ENCODE results near the gene GUCY1B1. TPM values are rescaled to one million over a fixed set of nuclear protein-coding genes. Genes with fewer than 3 reads are reported as not detected.

GUCY1B1 gene
- polyA plus RNA-seq, 1 of the 3 experiments (the other 2 are of a cell fraction): 0.38 TPM

GRCh38 chr4:155773196-155773800 is 14.5 kb downstream of the GUCY1B1 start (continued):
- TF ChIP-seq ZBTB33 (IDR thresholded peaks at IDR 0.05; ENCODE audit: borderline replicate concordance, low read depth): no peak

DNA sequence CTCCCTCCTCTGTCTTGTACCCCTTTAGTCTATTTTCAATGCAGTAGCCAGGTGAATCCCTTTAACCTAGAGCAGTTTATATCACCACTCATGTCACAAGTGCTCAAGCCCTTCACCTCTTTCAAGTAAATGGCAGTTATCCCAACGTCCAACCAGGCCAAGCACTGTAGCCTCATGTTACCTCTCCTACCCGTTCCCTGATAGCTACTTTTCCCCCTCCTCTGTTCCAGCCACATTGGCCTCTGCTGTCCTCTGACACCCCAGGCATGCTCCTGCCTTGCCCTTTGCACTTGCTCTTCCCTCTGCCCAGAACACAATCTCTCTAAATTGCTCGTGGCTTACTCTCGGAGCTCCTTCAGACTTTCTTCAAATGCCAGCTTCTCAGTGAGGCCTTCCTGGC is 15.2 kb downstream of the GUCY1B1 start:
- ChIA-PET POLR2A (no interaction called here), CTCF (interaction anchor here (0.8 to 1.3 kb wide), 4 partner anchors 13 to 343 kb away, joined by 3 read pairs; partner anchors contain the start of gene GUCY1B1)
- no peak for DNase-seq
- H3K4me1 ChIP-seq (ENCODE audit: control insufficient read depth in 1 of 2, insufficient read depth in 2 of 2, low read depth in 1 of 2, low read length in 1 of 2): no peaks in the 10 kb centered on the region
- no peaks in the 10 kb centered on the region for H3K9me2 ChIP-seq
- 53% methylated on average over 4 of the region's 4 CpGs for WGBS (ENCODE audit: low lambda C conversion rate)
- no peaks in the 10 kb centered on the region for H4K20me1 ChIP-seq (ENCODE audit: insufficient read depth)
- no peak for TF ChIP-seq REST (IDR thresholded peaks at IDR 0.05; ENCODE audit: low read depth, low read length)
- TF ChIP-seq ZBTB33 (IDR thresholded peaks at IDR 0.05; ENCODE audit: borderline replicate concordance, low read depth): no peak
- no peak for TF ChIP-seq MXI1 (IDR thresholded peaks at IDR 0.05; ENCODE audit: low read depth, low read length)
- no peak for TF ChIP-seq YY1 (IDR thresholded peaks at IDR 0.05; ENCODE audit: low read depth)
- TF ChIP-seq GATA2 (CRISPR knock-in tag; IDR thresholded peaks at IDR 0.05): no peak
- no peak for TF ChIP-seq NFIC (IDR thresholded peaks at IDR 0.05; ENCODE audit: borderline replicate concordance)
- TF ChIP-seq FOXJ3 (CRISPR knock-in tag; IDR thresholded peaks at IDR 0.05): no peak
- no peak for TF ChIP-seq USF2 (IDR thresholded peaks at IDR 0.05; ENCODE audit: borderline replicate concordance, low read depth, low read length)
- TF ChIP-seq FOXM1 (IDR thresholded peaks at IDR 0.05; ENCODE audit: low read depth): no peak
- TF ChIP-seq, protein P1, sequence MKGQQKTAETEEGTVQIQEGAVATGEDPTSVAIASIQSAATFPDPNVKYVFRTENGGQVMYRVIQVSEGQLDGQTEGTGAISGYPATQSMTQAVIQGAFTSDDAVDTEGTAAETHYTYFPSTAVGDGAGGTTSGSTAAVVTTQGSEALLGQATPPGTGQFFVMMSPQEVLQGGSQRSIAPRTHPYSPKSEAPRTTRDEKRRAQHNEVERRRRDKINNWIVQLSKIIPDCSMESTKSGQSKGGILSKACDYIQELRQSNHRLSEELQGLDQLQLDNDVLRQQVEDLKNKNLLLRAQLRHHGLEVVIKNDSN (IDR thresholded peaks at IDR 0.05; ENCODE audit: borderline replicate concordance, low read depth): no peak
- TF ChIP-seq, protein P2, sequence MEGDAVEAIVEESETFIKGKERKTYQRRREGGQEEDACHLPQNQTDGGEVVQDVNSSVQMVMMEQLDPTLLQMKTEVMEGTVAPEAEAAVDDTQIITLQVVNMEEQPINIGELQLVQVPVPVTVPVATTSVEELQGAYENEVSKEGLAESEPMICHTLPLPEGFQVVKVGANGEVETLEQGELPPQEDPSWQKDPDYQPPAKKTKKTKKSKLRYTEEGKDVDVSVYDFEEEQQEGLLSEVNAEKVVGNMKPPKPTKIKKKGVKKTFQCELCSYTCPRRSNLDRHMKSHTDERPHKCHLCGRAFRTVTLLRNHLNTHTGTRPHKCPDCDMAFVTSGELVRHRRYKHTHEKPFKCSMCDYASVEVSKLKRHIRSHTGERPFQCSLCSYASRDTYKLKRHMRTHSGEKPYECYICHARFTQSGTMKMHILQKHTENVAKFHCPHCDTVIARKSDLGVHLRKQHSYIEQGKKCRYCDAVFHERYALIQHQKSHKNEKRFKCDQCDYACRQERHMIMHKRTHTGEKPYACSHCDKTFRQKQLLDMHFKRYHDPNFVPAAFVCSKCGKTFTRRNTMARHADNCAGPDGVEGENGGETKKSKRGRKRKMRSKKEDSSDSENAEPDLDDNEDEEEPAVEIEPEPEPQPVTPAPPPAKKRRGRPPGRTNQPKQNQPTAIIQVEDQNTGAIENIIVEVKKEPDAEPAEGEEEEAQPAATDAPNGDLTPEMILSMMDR (IDR thresholded peaks at IDR 0.05): no peak
- no peak for TF ChIP-seq GABPA (IDR thresholded peaks at IDR 0.05; ENCODE audit: low read depth)
- TF ChIP-seq TAF1 (IDR thresholded peaks at IDR 0.05; ENCODE audit: borderline replicate concordance, low read depth, low read length): no peak
- no peak for TF ChIP-seq RCOR1 (IDR thresholded peaks at IDR 0.05; ENCODE audit: low read length)
- no peak for TF ChIP-seq JUND (IDR thresholded peaks at IDR 0.05)
- no peak for TF ChIP-seq POLR2AphosphoS5 (IDR thresholded peaks at IDR 0.05; ENCODE audit: low read depth, low read length)
- TF ChIP-seq EP300 (IDR thresholded peaks at IDR 0.05; ENCODE audit: borderline replicate concordance in 1 of 2, low read depth in 1 of 2, low read length in 1 of 2): no peak
- H2AFZ ChIP-seq (ENCODE audit: low read depth): no peak overlapping the region
- no peaks in the 10 kb centered on the region for H3K36me3 ChIP-seq (replicated peaks in 1 of 2; ENCODE audit: control insufficient read depth in 1 of 2, insufficient read depth in 2 of 2, low read length in 1 of 2)
- H3K79me2 ChIP-seq (ENCODE audit: insufficient read depth): no peaks in the 10 kb centered on the region
- no peaks in the 10 kb centered on the region for H3F3A ChIP-seq (replicated peaks; ENCODE audit: insufficient read depth)
- no peak overlapping the region for H3K9ac ChIP-seq
- no peaks in the 10 kb centered on the region for H3K27me3 ChIP-seq (ENCODE audit: insufficient read depth)
- no peak overlapping the region for H3K4me3 ChIP-seq (ENCODE audit: low read depth in 2 of 2, low read length in 1 of 2)
- H3K4me2 ChIP-seq: no peak overlapping the region
- H3K27ac ChIP-seq (ENCODE audit: low read depth in 2 of 2, low read length in 1 of 2): no peak overlapping the region
- no peaks in the 10 kb centered on the region for H3K9me3 ChIP-seq

Data from SK-N-SH (cell line).